Peyer's patch (tissue), 4 donors: Measurements from ENCODE around the gene RNLS. TPM values are rescaled to one million over a fixed set of nuclear protein-coding genes. Genes with fewer than 3 reads are reported as not detected.

Experiments
- DNase-seq, 3 donors: peaks; one replicate each; pipeline ENCODE4 v3.0.0-alpha.2; 2017 to 2019
- H3K27ac ChIP-seq, 4 donors: fragments of 200-600 bp; sonication (generic); one replicate each; pipeline ENCODE4 v1.5.1; 2016 to 2019
- H3K27me3 ChIP-seq, 2 donors: fragments of 200-600 bp; sonication (generic); one replicate each; pipeline ENCODE4 v1.5.1; 2019
- H3K36me3 ChIP-seq, 3 donors: fragments of 200-600 bp; sonication (generic); one replicate each; pipeline ENCODE4 v1.5.1; 2016 to 2019
- H3K4me1 ChIP-seq, 4 donors: fragments of 200-600 bp; sonication (generic); one replicate each; pipeline ENCODE4 v1.5.1; 2016 to 2019
- H3K4me3 ChIP-seq, 4 donors: fragments of 200-600 bp; sonication (generic); 1 replicate in 3 of 4; 2 replicates in 1 of 4; pipeline ENCODE4 v1.5.1; 2016 to 2019; ENCODE audit warnings: mild to moderate bottlenecking in 1 of 4
- H3K9me3 ChIP-seq, 4 donors: fragments of 200-600 bp; sonication (generic); one replicate each; pipeline ENCODE4 v1.5.1; 2016 to 2019; ENCODE audit warnings: mild to moderate bottlenecking in 1 of 4
- CTCF ChIP-seq, 6 experiments: fragments of 450-650 bp in 4 of 6; fragments of 200-600 bp in 2 of 6; sonication (generic) in 1 of 6; IDR thresholded peaks; one replicate each; pipeline ENCODE4 v1.5.1; 2017 to 2019; ENCODE audit warnings: antibody characterized with exemption in 6 of 6, mild to moderate bottlenecking in 3 of 6, moderate library complexity in 1 of 6
- POLR2A ChIP-seq, 2 donors: fragments of 450-650 bp; IDR thresholded peaks; one replicate each; pipeline ENCODE4 v1.5.1; 2017; ENCODE audit warnings: antibody characterized with exemption in 2 of 2, mild to moderate bottlenecking in 2 of 2, moderate library complexity in 2 of 2
- total RNA-seq, 4 donors: library from RNA; depleted of rRNA; stranded (reverse); fragments of >200 nt; gene quantifications; one replicate each; pipeline ENCODE4 v1.1.0, GENCODE V29; 2016

The RNLS gene
- total RNA-seq, 4 donors from 2014 or later = 4.1 to 29.6 (median 22.6) TPM

DNA sequence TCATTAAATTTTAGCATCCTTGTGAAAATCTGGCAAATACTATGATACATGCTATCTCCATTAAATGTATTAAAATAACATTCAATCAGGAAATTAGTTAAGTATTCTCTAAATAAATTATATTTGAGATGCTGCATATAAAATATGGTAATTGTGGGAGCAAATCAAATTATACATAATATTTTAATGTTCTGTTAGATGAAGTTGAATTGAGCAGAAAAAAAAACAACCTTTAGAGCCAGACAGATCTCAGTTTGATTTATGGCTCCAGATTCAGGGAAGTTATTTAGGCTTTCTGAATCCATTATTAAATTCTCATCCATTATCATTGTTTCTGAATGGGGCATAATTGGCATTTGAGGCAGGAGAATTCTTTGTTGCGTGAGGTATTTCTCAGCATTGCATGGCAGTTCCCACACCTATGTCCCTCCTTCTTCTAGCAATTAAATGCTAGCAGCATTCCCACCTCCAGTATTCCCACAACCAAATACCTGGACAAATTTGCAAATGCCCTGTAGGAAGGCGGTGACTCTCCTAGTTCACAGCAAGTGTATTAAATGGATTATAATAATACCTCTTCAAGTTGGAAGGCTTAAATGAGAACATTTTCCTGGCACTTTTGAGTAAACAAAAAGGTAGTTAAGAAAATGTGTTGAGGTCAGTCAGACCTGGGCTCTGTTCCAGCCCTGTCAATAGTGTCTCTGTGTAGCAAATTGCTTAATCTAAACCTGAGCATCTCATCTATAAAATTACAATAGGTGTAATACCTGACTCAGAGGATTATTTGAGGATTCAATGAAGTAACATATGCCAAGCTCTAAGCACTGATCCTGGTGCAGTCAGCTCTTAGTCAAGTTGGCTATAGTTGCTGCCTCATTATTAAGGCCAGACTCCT, 108.9 kb downstream of the RNLS start:
- H3K4me1 ChIP-seq = no peaks in the 10 kb centered on the region
- H3K27ac ChIP-seq = no peak overlapping the region
- peak in 1 of 3 donors; percentile 48 for DNase-seq
- no peak overlapping the region for H3K4me3 ChIP-seq
- TF ChIP-seq POLR2A (IDR thresholded peaks at IDR 0.05) = no peak
- no peak for TF ChIP-seq CTCF (IDR thresholded peaks at IDR 0.05)
- H3K27me3 ChIP-seq = no peaks in the 10 kb centered on the region
- H3K9me3 ChIP-seq = no peaks in the 10 kb centered on the region
- H3K36me3 ChIP-seq = no peaks in the 10 kb centered on the region

- TF ChIP-seq CTCF (IDR thresholded peaks at IDR 0.05) (no peak), POLR2A (IDR thresholded peaks at IDR 0.05) (no peak)
- no peak for DNase-seq
- no peaks in the 10 kb centered on the region for H3K4me1 ChIP-seq
- H3K4me3 ChIP-seq = no peak overlapping the region
- no peaks in the 10 kb centered on the region for H3K9me3 ChIP-seq
- H3K36me3 ChIP-seq = no peaks in the 10 kb centered on the region
- no peaks in the 10 kb centered on the region for H3K27me3 ChIP-seq
- no peak overlapping the region for H3K27ac ChIP-seq
Observed at GRCh38 chr10:88472540-88472939, 110.6 kb downstream of the RNLS start.

GRCh38 chr10:88471899-88472298, 111.2 kb downstream of the RNLS start:
- Histone ChIP-seq H3K27me3 (no peaks in the 10 kb centered on the region), H3K27ac (no peak overlapping the region), H3K9me3 (no peaks in the 10 kb centered on the region), H3K4me3 (no peak overlapping the region), H3K36me3 (no peaks in the 10 kb centered on the region), H3K4me1 (no peaks in the 10 kb centered on the region)
- DNase-seq = no peak
- TF ChIP-seq POLR2A (IDR thresholded peaks at IDR 0.05) (no peak), CTCF (IDR thresholded peaks at IDR 0.05) (no peak)

DNA sequence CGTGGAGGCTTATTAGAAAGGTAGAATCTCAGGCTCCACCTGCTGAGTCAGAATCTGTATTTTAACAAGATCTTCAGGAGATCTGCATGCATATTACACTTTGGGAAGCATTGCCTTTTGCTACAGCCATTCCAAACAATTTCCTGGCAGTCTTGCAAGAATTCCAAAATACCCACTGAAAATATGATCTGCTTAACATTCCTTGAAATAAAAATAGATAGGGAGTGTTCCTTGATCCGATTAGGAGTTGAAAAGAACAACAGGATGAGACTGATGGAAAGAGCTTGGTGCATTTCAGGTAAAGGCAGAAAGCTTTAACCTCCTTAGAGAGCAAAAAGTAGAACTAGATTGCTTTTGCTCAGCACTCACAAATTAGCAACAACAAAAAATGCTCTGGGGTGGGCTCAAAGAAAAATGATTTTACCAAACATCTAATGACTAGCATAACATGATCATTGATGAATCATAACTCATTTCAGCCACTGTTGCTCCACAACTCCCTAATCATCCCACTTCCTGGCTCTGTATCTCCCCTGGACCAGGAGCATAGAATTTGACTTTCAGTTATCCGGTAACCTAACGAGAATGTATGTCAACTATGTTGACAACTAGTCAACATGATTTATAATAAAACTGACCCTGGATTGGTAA, 115.2 kb downstream of the RNLS start:
- Histone ChIP-seq H3K4me3 (no peak overlapping the region), H3K36me3 (no peaks in the 10 kb centered on the region), H3K27ac (no peak overlapping the region), H3K27me3 (no peaks in the 10 kb centered on the region), H3K9me3 (no peaks in the 10 kb centered on the region), H3K4me1 (no peaks in the 10 kb centered on the region)
- no peak for DNase-seq
- no peak for TF ChIP-seq POLR2A (IDR thresholded peaks at IDR 0.05)
- TF ChIP-seq CTCF (IDR thresholded peaks at IDR 0.05) = no peak

GRCh38 chr10:88466786-88467185, 116.3 kb downstream of the RNLS start:
- no peak overlapping the region for H3K27ac ChIP-seq
- TF ChIP-seq CTCF (IDR thresholded peaks at IDR 0.05) = no peak
- no peak for TF ChIP-seq POLR2A (IDR thresholded peaks at IDR 0.05)
- DNase-seq = no peak

More at GRCh38 chr10:88466786-88467185, 116.3 kb downstream of the RNLS start:
- Histone ChIP-seq H3K36me3 (no peaks in the 10 kb centered on the region), H3K9me3 (no peaks in the 10 kb centered on the region), H3K4me1 (no peaks in the 10 kb centered on the region), H3K4me3 (no peak overlapping the region), H3K27me3 (no peaks in the 10 kb centered on the region)
